SU-DHL-6 (cell line): ENCODE results near the gene RSBN1L.

Experiments
- H2AFZ ChIP-seq: fragments of 200-600 bp; sonication (generic); 2 replicates; pipeline ENCODE4 v1.6.1; 2014; ENCODE audit warnings: low read depth, mild to moderate bottlenecking, moderate library complexity, mixed read lengths, antibody characterized with exemption, low read length; ENCODE audit not compliant: severe bottlenecking
- H3F3A ChIP-seq: fragments of 200-600 bp; shearing (Covaris generic); 2 replicates; pipeline ENCODE4 v1.6.0; 2016; ENCODE audit warnings: antibody characterized with exemption, mild to moderate bottlenecking; ENCODE audit not compliant: insufficient read depth
- H3K27ac ChIP-seq: fragments of 200-600 bp; sonication (generic); 2 replicates; pipeline ENCODE4 v1.5.1; 2016; ENCODE audit warnings: low read depth, mild to moderate bottlenecking, low read length, moderate library complexity, mixed read lengths
- H3K27me3 ChIP-seq: fragments of 200-600 bp; sonication (generic), shearing (Covaris generic); 2 replicates; pipeline ENCODE4 v1.6.0; 2014; ENCODE audit warnings: mild to moderate bottlenecking, low read length
- H3K36me3 ChIP-seq: fragments of 200-600 bp; sonication (generic); 2 replicates; pipeline ENCODE4 v1.6.1; 2014; ENCODE audit warnings: mild to moderate bottlenecking, low read length, mixed read lengths
- H3K4me2 ChIP-seq: fragments of 300-600, 200-600 bp; shearing (Covaris generic), sonication (generic); 2 replicates; pipeline ENCODE4 v1.6.0; 2014; ENCODE audit warnings: low read length, low read depth, mild to moderate bottlenecking; ENCODE audit not compliant: poor library complexity, severe bottlenecking
- H3K4me3 ChIP-seq: fragments of 200-600 bp; sonication (generic); 2 replicates; pipeline ENCODE4 v1.5.1; 2014; ENCODE audit warnings: antibody characterized with exemption, low read length, mild to moderate bottlenecking, mixed read lengths; ENCODE audit not compliant: insufficient read depth, poor library complexity, severe bottlenecking
- H3K79me2 ChIP-seq: fragments of 200-600 bp; sonication (generic); 2 replicates; pipeline ENCODE4 v1.6.1; 2014; ENCODE audit warnings: mild to moderate bottlenecking, low read length, moderate library complexity; ENCODE audit not compliant: insufficient read depth
- H3K9ac ChIP-seq: fragments of 200-600 bp; sonication (generic); 2 replicates; pipeline ENCODE4 v1.7.0; 2014; ENCODE audit warnings: mild to moderate bottlenecking, low read length
- H3K9me2 ChIP-seq: fragments of 200-600 bp; sonication (generic); replicated peaks from 2 replicates; pipeline ENCODE4 v1.6.1; 2014; ENCODE audit warnings: low read length; ENCODE audit not compliant: insufficient read depth
- H3K9me3 ChIP-seq: fragments of 200-600 bp; sonication (generic); 2 replicates; pipeline ENCODE4 v1.6.1; 2014; ENCODE audit warnings: low read length, mixed read lengths; ENCODE audit not compliant: insufficient read depth
- H4K20me1 ChIP-seq: fragments of 200-600 bp; sonication (generic); 2 replicates; pipeline ENCODE4 v1.6.1; 2014; ENCODE audit warnings: low read depth, mild to moderate bottlenecking, antibody characterized with exemption, low read length, moderate library complexity, mixed read lengths
- EZH2phosphoT487 ChIP-seq: fragments of 200-600 bp; sonication (generic), shearing (Covaris generic); conservative IDR thresholded peaks from 2 replicates; pipeline ENCODE4 v1.6.1; 2018; ENCODE audit warnings: mild to moderate bottlenecking, antibody characterized with exemption, low read length, moderate library complexity, mixed read lengths
- TF ChIP-seq, protein P1 (sequence below): fragments of 200-600 bp; sonication (generic); IDR thresholded peaks from one replicate; pipeline ENCODE4 v1.5.1; 2017; ENCODE audit warnings: antibody characterized with exemption, mild to moderate bottlenecking, low read length, moderate library complexity; ENCODE audit not compliant: insufficient read depth, poor library complexity, severe bottlenecking

Gene RSBN1L

DNA sequence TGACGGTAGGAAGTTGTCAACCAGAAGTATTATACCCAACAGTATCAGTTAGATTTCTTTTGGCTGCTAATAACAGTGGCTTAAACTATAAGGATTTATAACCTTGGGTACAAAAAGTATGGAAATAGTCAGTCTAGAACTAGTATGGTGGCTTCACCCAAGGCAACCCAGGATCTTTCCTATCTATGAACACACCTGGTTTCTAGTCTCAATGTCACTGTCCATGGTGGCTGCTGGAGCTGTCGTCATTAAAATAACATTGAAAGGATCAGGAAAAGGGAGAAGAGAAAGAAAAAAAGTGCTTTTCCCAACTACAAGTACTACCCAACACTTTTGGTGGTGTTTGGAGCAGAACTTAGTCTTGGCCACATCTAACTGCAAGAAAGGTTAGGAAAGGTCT lies 130.0 kb downstream of the RSBN1L start:
- H3K9me3 ChIP-seq = 0 out of 2 replicates have a peak, but pooled peaks cover under 1% of the 10 kb centered on the region
- peaks cover 11% of the 10 kb centered on the region; the same call in 1 of the 2 replicates for H4K20me1 ChIP-seq
- no peaks in the 10 kb centered on the region for H3K27me3 ChIP-seq
- no peaks in the 10 kb centered on the region for H3K9me2 ChIP-seq
- H3K36me3 ChIP-seq = no peaks in the 10 kb centered on the region
- H3K4me3 ChIP-seq = no peak overlapping the region
- TF ChIP-seq, protein P1, sequence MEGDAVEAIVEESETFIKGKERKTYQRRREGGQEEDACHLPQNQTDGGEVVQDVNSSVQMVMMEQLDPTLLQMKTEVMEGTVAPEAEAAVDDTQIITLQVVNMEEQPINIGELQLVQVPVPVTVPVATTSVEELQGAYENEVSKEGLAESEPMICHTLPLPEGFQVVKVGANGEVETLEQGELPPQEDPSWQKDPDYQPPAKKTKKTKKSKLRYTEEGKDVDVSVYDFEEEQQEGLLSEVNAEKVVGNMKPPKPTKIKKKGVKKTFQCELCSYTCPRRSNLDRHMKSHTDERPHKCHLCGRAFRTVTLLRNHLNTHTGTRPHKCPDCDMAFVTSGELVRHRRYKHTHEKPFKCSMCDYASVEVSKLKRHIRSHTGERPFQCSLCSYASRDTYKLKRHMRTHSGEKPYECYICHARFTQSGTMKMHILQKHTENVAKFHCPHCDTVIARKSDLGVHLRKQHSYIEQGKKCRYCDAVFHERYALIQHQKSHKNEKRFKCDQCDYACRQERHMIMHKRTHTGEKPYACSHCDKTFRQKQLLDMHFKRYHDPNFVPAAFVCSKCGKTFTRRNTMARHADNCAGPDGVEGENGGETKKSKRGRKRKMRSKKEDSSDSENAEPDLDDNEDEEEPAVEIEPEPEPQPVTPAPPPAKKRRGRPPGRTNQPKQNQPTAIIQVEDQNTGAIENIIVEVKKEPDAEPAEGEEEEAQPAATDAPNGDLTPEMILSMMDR = no peak
- TF ChIP-seq EZH2phosphoT487 = no peak
- H3K79me2 ChIP-seq = peaks cover 95% of the 10 kb centered on the region
- peak overlapping the region; percentile 97 for H3K4me2 ChIP-seq
- peak overlapping the region; percentile 97 for H3K27ac ChIP-seq
- peak overlapping the region; percentile 31; the same call in 1 of the 2 replicates for H3K9ac ChIP-seq
- H2AFZ ChIP-seq = no peak overlapping the region
- peaks cover 85% of the 10 kb centered on the region for H3F3A ChIP-seq

DNA sequence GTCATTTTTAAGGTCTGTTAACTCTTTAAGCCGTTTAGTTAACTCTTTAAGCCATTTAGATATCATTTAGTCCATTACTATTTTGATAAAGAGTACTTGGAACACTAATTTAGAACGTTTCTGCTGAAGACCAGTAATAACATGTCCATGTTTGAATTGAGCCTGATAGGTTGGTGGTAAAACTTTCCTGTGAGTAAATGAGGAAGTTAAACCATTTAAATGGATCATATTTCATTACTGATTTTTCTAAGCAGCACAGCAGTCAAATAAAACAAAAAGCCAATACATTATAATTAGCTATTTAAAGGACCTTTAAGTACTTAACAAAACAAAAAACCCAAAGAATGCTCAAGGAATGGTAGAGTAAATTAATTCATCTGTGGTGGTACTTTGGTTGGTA lies 131.7 kb downstream of the RSBN1L start:
- Histone ChIP-seq H3K9ac (peak overlapping the region; percentile 10; the same call in 1 of the 2 replicates), H3K4me3 (peak overlapping the region; percentile 32), H3F3A (peaks cover 84% of the 10 kb centered on the region), H3K9me2 (no peaks in the 10 kb centered on the region), H2AFZ (no peak overlapping the region), H3K79me2 (peaks cover 97% of the 10 kb centered on the region), H3K4me2 (peak overlapping the region; percentile 97), H3K27ac (peak overlapping the region; percentile 97), H3K9me3 (no peaks in the 10 kb centered on the region), H3K27me3 (no peaks in the 10 kb centered on the region), H3K36me3 (no peaks in the 10 kb centered on the region), H4K20me1 (peaks cover 11% of the 10 kb centered on the region; the same call in 1 of the 2 replicates)
- TF ChIP-seq, protein P1 = no peak
- no peak for TF ChIP-seq EZH2phosphoT487

DNA sequence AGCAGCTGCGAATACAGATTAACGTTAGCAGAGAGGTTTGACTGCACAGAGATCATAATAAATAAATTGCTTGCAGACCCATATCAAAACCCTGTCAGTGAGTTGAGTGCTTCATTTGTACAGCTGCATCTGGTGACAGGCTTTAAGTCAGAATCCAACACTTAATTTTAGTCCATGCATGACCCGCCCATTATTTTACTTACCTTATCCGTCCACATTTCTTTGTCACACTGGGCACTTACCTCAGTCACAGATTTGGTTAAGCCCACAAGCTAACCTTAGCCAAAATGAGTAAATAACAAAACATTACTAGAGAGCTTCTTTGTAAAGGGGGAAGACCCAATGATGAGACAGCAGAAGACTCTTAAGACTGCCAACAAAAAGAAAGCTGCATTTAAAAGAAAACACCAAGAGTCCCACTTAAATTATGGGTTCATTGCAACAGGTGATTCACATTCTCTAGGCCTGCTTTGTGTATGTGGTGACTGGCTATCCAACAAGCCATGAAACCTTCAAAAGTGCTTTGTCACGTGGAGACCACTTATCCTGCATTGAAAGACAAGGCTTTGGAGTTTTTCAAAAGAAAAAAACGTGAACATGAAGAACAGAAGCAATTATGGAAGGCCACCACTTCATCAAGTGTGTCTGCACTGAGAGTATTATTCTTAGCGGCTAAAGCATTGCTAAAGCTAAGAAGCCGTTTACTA lies 134.5 kb downstream of the RSBN1L start:
- Histone ChIP-seq H3K4me2 (peak overlapping the region; percentile 97), H3K79me2 (peaks cover 99% of the 10 kb centered on the region), H2AFZ (no peak overlapping the region), H3K36me3 (no peaks in the 10 kb centered on the region), H3K27me3 (no peaks in the 10 kb centered on the region), H3K27ac (peak overlapping the region; percentile 97), H3K9me2 (no peaks in the 10 kb centered on the region), H3F3A (peaks cover 68% of the 10 kb centered on the region), H3K9me3 (no peaks in the 10 kb centered on the region), H3K4me3 (no peak overlapping the region), H3K9ac (peak overlapping the region; percentile 26), H4K20me1 (peaks cover 11% of the 10 kb centered on the region; the same call in 1 of the 2 replicates)
- TF ChIP-seq, protein P1 = no peak
- TF ChIP-seq EZH2phosphoT487 = no peak
